Esophagus muscularis mucosa (tissue), 4 donors: ENCODE data around the gene BCHE. TPM values are rescaled to one million over a fixed set of nuclear protein-coding genes. Genes with fewer than 3 reads are reported as not detected.

Experiments
- DNase-seq: peaks from one replicate; pipeline ENCODE4 v3.0.0-alpha.2; 2017; ENCODE audit errors: extremely low spot score
- H3K27ac ChIP-seq, 4 donors: fragments of 200-600 bp; sonication (generic); replicated peaks in 1 of 4; 1 replicate in 3 of 4; 2 replicates in 1 of 4; pipeline ENCODE4 v1.5.1; 2016 to 2019; ENCODE audit warnings: mild to moderate bottlenecking in 1 of 4
- H3K27me3 ChIP-seq, 4 donors: fragments of 200-600 bp; sonication (generic); one replicate each; pipeline versions ENCODE4 v1.5.1 to v1.6.0; 2016 to 2019
- H3K36me3 ChIP-seq, 4 donors: fragments of 200-600 bp; sonication (generic); one replicate each; pipeline ENCODE4 v1.5.1; 2016 to 2019
- H3K4me1 ChIP-seq, 4 donors: fragments of 200-600 bp; sonication (generic); one replicate each; pipeline ENCODE4 v1.5.1; 2016 to 2019
- H3K4me3 ChIP-seq, 4 donors: fragments of 200-600 bp; sonication (generic); 1 replicate in 2 of 4; 2 replicates in 2 of 4; pipeline ENCODE4 v1.5.1; 2016 to 2019; ENCODE audit warnings: mild to moderate bottlenecking in 4 of 4, moderate library complexity in 1 of 4
- H3K9me3 ChIP-seq, 4 donors: fragments of 200-600 bp; sonication (generic); 1 replicate in 3 of 4; 2 replicates in 1 of 4; pipeline ENCODE4 v1.5.1; 2016 to 2019
- CTCF ChIP-seq, 3 experiments: fragments of 200-600 bp in 2 of 3; fragments of 450-650 bp in 1 of 3; sonication (generic) in 2 of 3; IDR thresholded peaks; one replicate each; pipeline ENCODE4 v1.5.1; 2017 to 2019; ENCODE audit warnings: antibody characterized with exemption in 3 of 3, mild to moderate bottlenecking in 2 of 3, moderate library complexity in 1 of 3
- EP300 ChIP-seq: sonication (generic); formaldehyde crosslinking; IDR thresholded peaks from one replicate; pipeline ENCODE4 v1.6.1; 2017; ENCODE audit warnings: antibody characterized with exemption
- POLR2A ChIP-seq: fragments of 450-650 bp; IDR thresholded peaks from one replicate; pipeline ENCODE4 v1.6.1; 2017; ENCODE audit warnings: antibody characterized with exemption, moderate library complexity, mild to moderate bottlenecking, low read depth
- POLR2AphosphoS5 ChIP-seq, 2 donors: sonication (generic); formaldehyde crosslinking; IDR thresholded peaks; one replicate each; pipeline ENCODE4 v1.6.1; 2017; ENCODE audit warnings: antibody characterized with exemption in 2 of 2
- WGBS: methylation state at CpG from one replicate; pipeline ENCODE4 v1.1.5; 2018; 5-methylcytosine and 5-hydroxymethylcytosine counted together
- intact Hi-C: fragments of 100-400 bp; cut with DNase I; formaldehyde crosslinking; loops from one replicate; pipeline ENCODE4 v1.15.1; 2023
- total RNA-seq, 4 donors: library from RNA; depleted of rRNA; stranded (reverse); fragments of >200 nt; gene quantifications; one replicate each; pipeline versions ENCODE4 v1.1.0 to v1.2.1, GENCODE V29; 2016

BCHE gene
- total RNA-seq, 4 donors from 2014 or later: 46.6 to 71.8 (median 49.0) TPM

- peaks cover 0 to 8% (median 2%) of the 10 kb centered on the region in 4 donors for H3K4me1 ChIP-seq
- intact Hi-C loops: no loop called here
- peaks cover 0 to 9% (median 0%) of the 10 kb centered on the region in 4 donors for H3K9me3 ChIP-seq
- no peak for DNase-seq
- H3K4me3 ChIP-seq: no peak overlapping the region
- H3K27ac ChIP-seq: no peak overlapping the region
- H3K27me3 ChIP-seq: no peaks in the 10 kb centered on the region
- 88% methylated on average over 1 of the region's 1 CpG for WGBS
- H3K36me3 ChIP-seq: no peaks in the 10 kb centered on the region
- TF ChIP-seq CTCF (IDR thresholded peaks at IDR 0.05): no peak
- no peak for TF ChIP-seq POLR2AphosphoS5 (IDR thresholded peaks at IDR 0.05)
- no peak for TF ChIP-seq POLR2A
- TF ChIP-seq EP300: no peak
Observed at GRCh38 chr3:165827233-165827632, 10.0 kb downstream of the BCHE start.

DNA sequence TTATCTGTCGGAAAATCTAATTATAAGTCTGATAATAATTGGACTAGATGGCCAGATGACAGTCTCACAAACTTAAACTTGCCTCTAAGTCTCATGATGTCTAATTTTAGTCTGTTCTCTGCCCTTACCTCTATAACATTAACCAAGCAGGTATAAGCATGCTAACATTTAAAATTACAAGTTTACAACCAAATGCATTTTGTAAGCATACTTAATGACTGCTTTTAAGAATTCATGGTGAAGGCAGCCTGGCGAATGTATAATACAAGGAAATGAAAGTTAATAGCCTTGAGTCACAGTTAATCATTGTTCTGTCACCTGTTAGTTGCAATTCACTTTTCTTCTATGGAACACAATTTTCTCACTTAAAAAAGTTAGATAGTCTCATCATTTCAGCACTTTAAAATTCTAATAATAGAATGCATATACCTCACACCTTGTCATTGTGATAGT is 16.5 kb downstream of the BCHE start:
- Histone ChIP-seq H3K36me3 (no peaks in the 10 kb centered on the region), H3K4me3 (no peak overlapping the region), H3K27me3 (no peaks in the 10 kb centered on the region), H3K27ac (no peak overlapping the region), H3K4me1 (peaks cover 0 to 32% (median 8%) of the 10 kb centered on the region in 4 donors), H3K9me3 (peaks cover 0 to 9% (median 0%) of the 10 kb centered on the region in 4 donors)
- TF ChIP-seq CTCF (IDR thresholded peaks at IDR 0.05) (no peak), POLR2A (no peak), EP300 (no peak), POLR2AphosphoS5 (IDR thresholded peaks at IDR 0.05) (no peak)
- DNase-seq: no peak
- intact Hi-C loops: no loop called here
- 38% methylated on average over 2 of the region's 2 CpGs for WGBS

DNA sequence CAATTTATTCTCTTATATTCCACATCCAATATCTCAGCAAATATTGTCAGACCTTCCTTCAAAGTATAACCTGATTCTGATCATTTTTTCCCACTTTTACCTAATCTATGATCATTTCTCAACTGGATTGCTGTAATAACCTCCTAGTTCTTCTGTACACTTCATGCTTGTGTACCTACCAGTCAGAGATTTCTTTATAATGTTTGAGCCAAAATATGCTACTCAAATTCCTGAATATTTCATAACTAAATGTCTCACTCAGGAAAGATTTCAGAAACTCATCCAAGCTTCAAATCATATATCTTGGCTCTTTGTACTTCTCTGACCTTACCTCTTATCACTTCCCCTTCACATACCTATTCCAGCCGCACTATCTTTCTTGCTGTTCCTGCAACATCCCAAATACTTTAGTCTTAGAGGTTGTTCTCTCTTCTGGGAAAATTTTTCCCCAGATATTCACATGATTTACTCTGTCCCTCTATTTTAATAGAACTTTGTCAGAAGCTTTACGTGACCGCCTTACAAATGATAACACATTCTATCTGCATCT is 20.0 kb downstream of the BCHE start:
- no peak overlapping the region for H3K27ac ChIP-seq
- intact Hi-C loops: loop anchor here (10.0 kb wide), 1 partner anchor 602 kb away; no protein-coding TSS in a partner anchor
- H3K4me1 ChIP-seq: peaks cover 0 to 41% (median 10%) of the 10 kb centered on the region in 4 donors
- H3K9me3 ChIP-seq: no peaks in the 10 kb centered on the region
- no peaks in the 10 kb centered on the region for H3K27me3 ChIP-seq
- no peak for DNase-seq
- TF ChIP-seq CTCF (IDR thresholded peaks at IDR 0.05): no peak
- no peak for TF ChIP-seq EP300
- no peak for TF ChIP-seq POLR2AphosphoS5 (IDR thresholded peaks at IDR 0.05)
- TF ChIP-seq POLR2A: no peak
- H3K36me3 ChIP-seq: no peaks in the 10 kb centered on the region
- 92% methylated on average over 3 of the region's 3 CpGs for WGBS
- no peak overlapping the region for H3K4me3 ChIP-seq

- Histone ChIP-seq H3K9me3 (no peaks in the 10 kb centered on the region), H3K4me1 (peaks cover 0 to 45% (median 12%) of the 10 kb centered on the region in 4 donors), H3K27me3 (no peaks in the 10 kb centered on the region), H3K36me3 (no peaks in the 10 kb centered on the region), H3K4me3 (no peak overlapping the region), H3K27ac (no peak overlapping the region)
- no peak for DNase-seq
- TF ChIP-seq POLR2A (no peak), EP300 (no peak), POLR2AphosphoS5 (IDR thresholded peaks at IDR 0.05) (no peak), CTCF (IDR thresholded peaks at IDR 0.05) (no peak)
- intact Hi-C loops: loop anchor here (10.0 kb wide), 1 partner anchor 601 kb away; no protein-coding TSS in a partner anchor
- 86% methylated on average over 1 of the region's 1 CpG for WGBS
Observed at GRCh38 chr3:165816209-165816608, 21.0 kb downstream of the BCHE start.
